GM12891 (cell line): ENCODE measurements around the gene BICDL1.

Source experiments
- POLR2A ChIP-seq: IDR thresholded peaks from 2 replicates; pipeline ENCODE4 v1.6.1; 2011; ENCODE audit warnings: low read depth, low read length, control low read depth
- POLR2AphosphoS5 ChIP-seq: IDR thresholded peaks from 2 replicates; pipeline ENCODE4 v1.6.1; 2011; ENCODE audit warnings: low read depth, low read length, control low read depth

DNA sequence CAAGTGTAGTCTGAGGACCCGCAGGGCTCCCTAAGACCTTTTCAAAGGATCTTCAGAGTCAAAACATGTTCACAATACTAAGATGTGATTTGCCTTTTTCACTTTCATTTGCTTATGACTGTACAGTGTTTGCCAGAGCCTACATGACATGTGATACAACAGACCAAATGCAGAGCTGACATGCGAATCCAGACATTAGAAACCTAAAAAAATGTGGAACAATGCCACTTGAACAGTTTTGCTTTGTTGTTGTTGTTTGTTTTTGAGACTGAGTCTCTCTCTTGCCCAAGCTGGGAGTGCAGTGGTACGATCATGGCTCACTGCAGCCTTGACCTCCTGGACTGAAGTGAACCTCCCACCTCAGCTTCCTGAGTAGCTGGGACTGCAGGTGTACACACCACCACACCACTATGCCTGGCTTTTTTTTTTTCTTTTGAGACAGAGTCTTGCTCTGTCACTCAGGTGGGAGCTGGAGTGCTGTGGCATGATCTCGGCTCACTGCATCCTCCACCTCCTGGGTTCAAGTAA lies 132.8 kb downstream of the BICDL1 start:
- TF ChIP-seq POLR2A (no peak), POLR2AphosphoS5 (no peak)
